Muscle of back (tissue), 11 donors: ENCODE results near the gene ANGEL2. TPM values are rescaled to one million over a fixed set of nuclear protein-coding genes. Genes with fewer than 3 reads are reported as not detected.
"Not testable (repeated sequence)": the region's sequence is repeated elsewhere in the genome, so short reads cannot be mapped to it uniquely, and the experiment has no call there.

Source experiments
- DNase-seq, 3 donors: peaks; one replicate each; pipeline versions ENCODE4 v3.0.0 to v3.0.0-alpha.2; 2013
- polyA plus RNA-seq, 10 donors: library from polyadenylated mRNA; unstranded; fragments of 120-200 nt; gene quantifications; one replicate each; pipeline ENCODE4 v1.2.1, GENCODE V29; 2013; ENCODE audit not compliant: insufficient read length in 10 of 10

ANGEL2 gene
- polyA plus RNA-seq, 10 donors, result 21.9 to 37.5 (median 27.9) TPM

- DNase-seq, result no peak
Measured at GRCh38 chr1:212976586-212976985, 39.1 kb downstream of the ANGEL2 start.

- no peak for DNase-seq
Measured at GRCh38 chr1:212975111-212975918, 40.4 kb downstream of the ANGEL2 start.

GRCh38 chr1:212974711-212975110, 41.0 kb downstream of the ANGEL2 start:
- DNase-seq, result no peak

- no peak for DNase-seq
Measured at GRCh38 chr1:212973899-212974298, 41.8 kb downstream of the ANGEL2 start.

- no peak for DNase-seq
Measured at GRCh38 chr1:212973426-212973825, 42.2 kb downstream of the ANGEL2 start.

- no peak for DNase-seq
Measured at GRCh38 chr1:212971312-212971711, 44.4 kb downstream of the ANGEL2 start.

- no peak for DNase-seq
Measured at GRCh38 chr1:212970085-212970484, 45.6 kb downstream of the ANGEL2 start.

- DNase-seq, result peak in 2 of 3 donors; percentile 55 to 82
Measured at GRCh38 chr1:212968368-212968863, 47.3 kb downstream of the ANGEL2 start.

- DNase-seq, result peak in 1 of 3 donors; percentile 76
Measured at GRCh38 chr1:212967801-212968200, 47.9 kb downstream of the ANGEL2 start.

GRCh38 chr1:212966616-212967015, 49.1 kb downstream of the ANGEL2 start:
- DNase-seq, result peak in 1 of 3 donors; percentile 44

- DNase-seq, result not testable (repeated sequence)
Measured at GRCh38 chr1:212964993-212965392, 50.7 kb downstream of the ANGEL2 start.

- DNase-seq, result no peak
Measured at GRCh38 chr1:212964102-212964501, 51.6 kb downstream of the ANGEL2 start.

- no peak for DNase-seq
Measured at GRCh38 chr1:212962509-212962908, 53.2 kb downstream of the ANGEL2 start.

- no peak for DNase-seq
Measured at GRCh38 chr1:212960932-212961331, 54.7 kb downstream of the ANGEL2 start.

GRCh38 chr1:212959266-212960220, 56.1 kb downstream of the ANGEL2 start:
- no peak for DNase-seq

GRCh38 chr1:212958175-212958574, 57.5 kb downstream of the ANGEL2 start:
- peak in 1 of 3 donors; percentile 62 for DNase-seq

GRCh38 chr1:212957546-212957945, 58.1 kb downstream of the ANGEL2 start:
- DNase-seq, result no peak

- no peak for DNase-seq
Measured at GRCh38 chr1:212955961-212956620, 59.6 kb downstream of the ANGEL2 start.

- DNase-seq, result no peak
Measured at GRCh38 chr1:212955098-212955497, 60.6 kb downstream of the ANGEL2 start.

GRCh38 chr1:212954514-212954913, 61.2 kb downstream of the ANGEL2 start:
- no peak for DNase-seq

GRCh38 chr1:212953321-212953720, 62.3 kb downstream of the ANGEL2 start:
- no peak for DNase-seq

- DNase-seq, result peak in 2 of 3 donors; percentile 57 to 68
Measured at GRCh38 chr1:212952641-212952976, 63.1 kb downstream of the ANGEL2 start.
